PFSK-1 (cell line): ENCODE measurements around the gene MSRB1.

Source experiments
- FOXP2 ChIP-seq: optimal IDR thresholded peaks from 2 replicates; pipeline ENCODE3; 2011; ENCODE audit warnings: borderline replicate concordance, control low read depth, inconsistent platforms; ENCODE audit not compliant: insufficient read depth; ENCODE audit errors: extremely low read length, extremely low read depth
- POLR2AphosphoS5 ChIP-seq: IDR thresholded peaks from 2 replicates; pipeline ENCODE4 v1.6.1; 2012; ENCODE audit warnings: low read depth, mild to moderate bottlenecking, control low read depth, low read length, moderate library complexity
- SIN3A ChIP-seq: IDR thresholded peaks from 2 replicates; pipeline ENCODE4 v1.6.1; 2012; ENCODE audit warnings: mild to moderate bottlenecking, low read length, moderate library complexity, borderline replicate concordance; ENCODE audit not compliant: insufficient read depth
- TAF1 ChIP-seq: IDR thresholded peaks from 2 replicates; pipeline ENCODE4 v1.6.1; 2012; ENCODE audit warnings: low read length, control low read depth, borderline replicate concordance; ENCODE audit not compliant: insufficient read depth
- TF ChIP-seq, protein P1 (sequence below), 2 experiments: IDR thresholded peaks; 2 replicates each; pipeline versions ENCODE4 v1.6.1 to v1.8.0; 2011 to 2012; ENCODE audit warnings: low read depth in 2 of 2, low read length in 2 of 2, control low read depth in 1 of 2, inconsistent platforms in 1 of 2, mild to moderate bottlenecking in 1 of 2, moderate library complexity in 1 of 2; ENCODE audit not compliant: insufficient read depth in 1 of 2

Gene MSRB1

DNA sequence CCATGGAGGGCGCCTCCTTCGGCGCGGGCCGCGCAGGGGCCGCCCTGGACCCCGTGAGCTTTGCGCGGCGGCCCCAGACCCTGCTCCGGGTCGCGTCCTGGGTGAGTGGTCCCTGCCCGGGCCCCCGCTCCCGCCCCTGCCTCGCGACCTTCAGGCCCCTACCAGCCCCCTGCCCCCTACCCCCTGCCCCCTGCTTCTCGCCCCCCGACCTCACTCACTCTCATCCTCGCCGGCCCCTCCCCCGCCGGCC is 47.0 kb upstream of the MSRB1 start:
- TF ChIP-seq, protein P1, sequence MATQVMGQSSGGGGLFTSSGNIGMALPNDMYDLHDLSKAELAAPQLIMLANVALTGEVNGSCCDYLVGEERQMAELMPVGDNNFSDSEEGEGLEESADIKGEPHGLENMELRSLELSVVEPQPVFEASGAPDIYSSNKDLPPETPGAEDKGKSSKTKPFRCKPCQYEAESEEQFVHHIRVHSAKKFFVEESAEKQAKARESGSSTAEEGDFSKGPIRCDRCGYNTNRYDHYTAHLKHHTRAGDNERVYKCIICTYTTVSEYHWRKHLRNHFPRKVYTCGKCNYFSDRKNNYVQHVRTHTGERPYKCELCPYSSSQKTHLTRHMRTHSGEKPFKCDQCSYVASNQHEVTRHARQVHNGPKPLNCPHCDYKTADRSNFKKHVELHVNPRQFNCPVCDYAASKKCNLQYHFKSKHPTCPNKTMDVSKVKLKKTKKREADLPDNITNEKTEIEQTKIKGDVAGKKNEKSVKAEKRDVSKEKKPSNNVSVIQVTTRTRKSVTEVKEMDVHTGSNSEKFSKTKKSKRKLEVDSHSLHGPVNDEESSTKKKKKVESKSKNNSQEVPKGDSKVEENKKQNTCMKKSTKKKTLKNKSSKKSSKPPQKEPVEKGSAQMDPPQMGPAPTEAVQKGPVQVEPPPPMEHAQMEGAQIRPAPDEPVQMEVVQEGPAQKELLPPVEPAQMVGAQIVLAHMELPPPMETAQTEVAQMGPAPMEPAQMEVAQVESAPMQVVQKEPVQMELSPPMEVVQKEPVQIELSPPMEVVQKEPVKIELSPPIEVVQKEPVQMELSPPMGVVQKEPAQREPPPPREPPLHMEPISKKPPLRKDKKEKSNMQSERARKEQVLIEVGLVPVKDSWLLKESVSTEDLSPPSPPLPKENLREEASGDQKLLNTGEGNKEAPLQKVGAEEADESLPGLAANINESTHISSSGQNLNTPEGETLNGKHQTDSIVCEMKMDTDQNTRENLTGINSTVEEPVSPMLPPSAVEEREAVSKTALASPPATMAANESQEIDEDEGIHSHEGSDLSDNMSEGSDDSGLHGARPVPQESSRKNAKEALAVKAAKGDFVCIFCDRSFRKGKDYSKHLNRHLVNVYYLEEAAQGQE (IDR thresholded peaks at IDR 0.05; ENCODE audit: insufficient read depth in 1 of 2, low read depth in 2 of 2, low read length in 2 of 2) = no peak
- TF ChIP-seq TAF1 = no peak
- TF ChIP-seq POLR2AphosphoS5 = no peak
- TF ChIP-seq FOXP2 = no peak
- TF ChIP-seq SIN3A = no peak

DNA sequence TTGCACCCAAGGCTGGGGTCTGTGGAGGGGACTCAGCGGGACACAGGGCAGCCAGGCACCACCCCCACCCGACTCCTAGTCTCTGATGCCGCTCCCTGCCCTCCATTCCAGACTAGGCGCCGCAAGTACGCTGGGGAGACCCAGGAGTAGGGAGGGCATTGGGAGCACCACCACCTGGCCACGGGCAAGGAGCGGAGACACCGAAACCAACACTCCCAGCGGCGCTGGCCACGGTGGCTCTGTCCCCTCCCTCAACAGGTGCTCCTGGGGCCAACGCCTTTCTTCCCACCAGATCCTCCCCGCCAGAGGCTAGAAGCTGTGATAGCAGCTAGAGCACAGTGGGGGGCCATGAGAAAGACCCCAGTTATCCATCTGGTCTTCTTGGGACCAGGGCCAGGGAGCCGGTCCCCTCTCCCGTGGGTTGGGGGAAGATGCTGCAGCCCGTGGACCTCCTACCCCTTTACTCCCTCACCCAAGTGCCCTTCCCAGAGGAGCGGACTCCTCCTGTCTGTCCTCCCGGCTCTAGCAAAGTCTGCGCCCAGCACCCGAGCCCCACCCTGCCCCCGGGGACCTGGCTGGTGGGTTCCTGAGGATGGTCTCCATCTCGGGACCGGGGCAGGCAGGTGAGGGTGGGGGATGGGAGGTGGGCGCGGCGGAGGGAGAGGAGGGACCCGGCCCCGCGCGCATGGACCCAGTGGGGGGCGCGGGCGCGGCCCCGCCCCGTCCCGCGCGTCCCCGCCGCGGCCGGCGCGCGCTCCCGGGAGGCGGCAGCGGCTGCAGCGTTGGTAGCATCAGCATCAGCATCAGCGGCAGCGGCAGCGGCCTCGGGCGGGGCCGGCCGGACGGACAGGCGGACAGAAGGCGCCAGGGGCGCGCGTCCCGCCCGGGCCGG is 46.5 kb upstream of the MSRB1 start, which contains the start of gene SYNGR3:
Gene SYNGR3, plus strand, starts transcription at position 762 of the 892 bp plus-strand sequence. CDS start 133 bp downstream, outside the sequence.
- no peak for TF ChIP-seq FOXP2
- no peak for TF ChIP-seq SIN3A
- TF ChIP-seq POLR2AphosphoS5 = no peak
- TF ChIP-seq, protein P1 (IDR thresholded peaks at IDR 0.05; ENCODE audit: insufficient read depth in 1 of 2, low read depth in 2 of 2, low read length in 2 of 2) = no peak
- no peak for TF ChIP-seq TAF1

DNA sequence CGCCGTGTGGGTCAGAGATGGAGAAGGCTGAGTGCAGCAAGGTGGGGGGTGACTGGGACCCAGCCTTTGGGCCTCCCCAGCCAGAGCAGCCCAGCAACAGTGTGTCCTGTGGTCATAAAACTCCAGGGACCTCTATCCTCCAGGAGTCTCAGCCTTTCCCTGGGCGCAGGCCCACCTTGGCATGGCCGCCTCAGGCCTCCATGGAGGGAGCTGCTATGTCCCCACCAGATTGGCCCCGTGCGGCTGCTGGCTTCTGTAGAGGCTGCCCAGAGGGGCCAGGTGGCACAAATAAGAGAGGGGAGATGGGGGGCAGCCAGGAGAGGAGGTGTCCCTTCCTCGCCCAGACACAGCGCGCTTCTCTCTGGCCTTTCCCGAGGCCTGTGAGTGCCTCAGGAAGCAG is 44.2 kb upstream of the MSRB1 start:
- TF ChIP-seq TAF1 (no peak), POLR2AphosphoS5 (no peak), FOXP2 (no peak), SIN3A (no peak)
- TF ChIP-seq, protein P1 (IDR thresholded peaks at IDR 0.05; ENCODE audit: insufficient read depth in 1 of 2, low read depth in 2 of 2, low read length in 2 of 2) = no peak

DNA sequence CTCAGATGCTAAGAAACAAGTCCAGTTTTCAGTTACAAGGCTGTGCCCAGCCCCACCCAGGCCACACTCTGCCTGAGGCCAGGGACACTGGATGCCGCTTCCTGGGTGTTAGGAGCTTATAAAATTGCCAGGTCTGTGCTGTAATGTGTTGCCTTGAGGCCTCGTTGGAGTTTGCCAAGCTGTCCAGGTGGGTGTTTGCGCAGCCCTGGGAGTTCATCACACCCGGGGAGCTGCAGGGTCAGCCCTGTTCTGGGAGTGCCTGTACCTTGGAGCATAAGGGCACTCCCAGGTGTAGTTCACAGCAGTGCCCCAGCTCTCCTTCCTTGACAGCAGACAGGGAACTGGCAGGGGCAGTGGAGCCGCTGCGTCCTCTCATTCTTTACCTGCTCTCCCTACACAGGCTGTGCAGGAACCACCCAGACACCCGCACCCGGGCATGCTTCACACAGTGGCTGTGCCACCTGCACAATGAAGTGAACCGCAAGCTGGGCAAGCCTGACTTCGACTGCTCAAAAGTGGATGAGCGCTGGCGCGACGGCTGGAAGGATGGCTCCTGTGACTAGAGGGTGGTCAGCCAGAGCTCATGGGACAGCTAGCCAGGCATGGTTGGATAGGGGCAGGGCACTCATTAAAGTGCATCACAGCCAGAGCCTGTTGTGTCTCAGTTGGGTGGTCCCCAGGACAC is 42.6 kb upstream of the MSRB1 start:
- TF ChIP-seq TAF1 (no peak), FOXP2 (no peak), SIN3A (no peak), POLR2AphosphoS5 (no peak)
- TF ChIP-seq, protein P1 (IDR thresholded peaks at IDR 0.05; ENCODE audit: insufficient read depth in 1 of 2, low read depth in 2 of 2, low read length in 2 of 2) = no peak
